Esophagus muscularis mucosa (tissue), 4 donors: Measurements from ENCODE around the gene FBXO36. TPM values are rescaled to one million over a fixed set of nuclear protein-coding genes. Genes with fewer than 3 reads are reported as not detected.

Experiments used
- DNase-seq: peaks from one replicate; pipeline ENCODE4 v3.0.0-alpha.2; 2017; ENCODE audit errors: extremely low spot score
- H3K27ac ChIP-seq, 4 donors: fragments of 200-600 bp; sonication (generic); replicated peaks in 1 of 4; 1 replicate in 3 of 4; 2 replicates in 1 of 4; pipeline ENCODE4 v1.5.1; 2016 to 2019; ENCODE audit warnings: mild to moderate bottlenecking in 1 of 4
- H3K27me3 ChIP-seq, 4 donors: fragments of 200-600 bp; sonication (generic); one replicate each; pipeline versions ENCODE4 v1.5.1 to v1.6.0; 2016 to 2019
- H3K36me3 ChIP-seq, 4 donors: fragments of 200-600 bp; sonication (generic); one replicate each; pipeline ENCODE4 v1.5.1; 2016 to 2019
- H3K4me1 ChIP-seq, 4 donors: fragments of 200-600 bp; sonication (generic); one replicate each; pipeline ENCODE4 v1.5.1; 2016 to 2019
- H3K4me3 ChIP-seq, 4 donors: fragments of 200-600 bp; sonication (generic); 1 replicate in 2 of 4; 2 replicates in 2 of 4; pipeline ENCODE4 v1.5.1; 2016 to 2019; ENCODE audit warnings: mild to moderate bottlenecking in 4 of 4, moderate library complexity in 1 of 4
- H3K9me3 ChIP-seq, 4 donors: fragments of 200-600 bp; sonication (generic); 1 replicate in 3 of 4; 2 replicates in 1 of 4; pipeline ENCODE4 v1.5.1; 2016 to 2019
- EP300 ChIP-seq: sonication (generic); formaldehyde crosslinking; IDR thresholded peaks from one replicate; pipeline ENCODE4 v1.6.1; 2017; ENCODE audit warnings: antibody characterized with exemption
- POLR2A ChIP-seq: fragments of 450-650 bp; IDR thresholded peaks from one replicate; pipeline ENCODE4 v1.6.1; 2017; ENCODE audit warnings: antibody characterized with exemption, moderate library complexity, mild to moderate bottlenecking, low read depth
- POLR2AphosphoS5 ChIP-seq, 2 donors: sonication (generic); formaldehyde crosslinking; IDR thresholded peaks; one replicate each; pipeline ENCODE4 v1.6.1; 2017; ENCODE audit warnings: antibody characterized with exemption in 2 of 2
- WGBS: methylation state at CpG from one replicate; pipeline ENCODE4 v1.1.5; 2018; 5-methylcytosine and 5-hydroxymethylcytosine counted together
- intact Hi-C: fragments of 100-400 bp; cut with DNase I; formaldehyde crosslinking; loops from one replicate; pipeline ENCODE4 v1.15.1; 2023
- total RNA-seq, 4 donors: library from RNA; depleted of rRNA; stranded (reverse); fragments of >200 nt; gene quantifications; one replicate each; pipeline versions ENCODE4 v1.1.0 to v1.2.1, GENCODE V29; 2016
- TF ChIP-seq, protein P1 (sequence below), 3 experiments: fragments of 200-600 bp in 2 of 3; fragments of 450-650 bp in 1 of 3; sonication (generic) in 2 of 3; IDR thresholded peaks; one replicate each; pipeline ENCODE4 v1.5.1; 2017 to 2019; ENCODE audit warnings: antibody characterized with exemption in 3 of 3, mild to moderate bottlenecking in 2 of 3, moderate library complexity in 1 of 3

Gene FBXO36
- total RNA-seq, 4 donors from 2014 or later: 1.6 to 2.8 (median 2.6) TPM

DNA sequence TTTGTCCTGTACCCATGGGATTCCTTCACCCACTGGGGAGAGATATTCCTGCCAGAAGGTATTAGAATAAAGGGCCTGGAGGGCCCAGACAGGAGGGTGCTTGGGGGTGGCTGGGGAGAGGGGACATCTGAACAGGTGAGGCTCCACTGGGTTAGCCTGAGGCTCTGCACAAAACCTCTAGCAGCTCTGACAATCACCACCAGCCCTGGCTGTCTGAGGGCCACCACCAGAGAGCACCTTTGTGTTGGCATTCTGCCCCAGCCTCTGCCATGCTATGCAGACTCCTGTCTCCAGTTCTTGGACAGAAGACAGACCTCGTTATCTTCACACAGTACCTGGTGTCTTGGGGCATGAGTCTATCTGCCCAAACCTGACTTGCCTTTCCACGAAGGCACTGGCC is 121.2 kb downstream of the FBXO36 start:
- H3K27me3 ChIP-seq: no peaks in the 10 kb centered on the region
- 100% methylated on average over 1 of the region's 2 CpGs for WGBS
- no peak overlapping the region for H3K4me3 ChIP-seq
- H3K36me3 ChIP-seq: peaks cover 0 to 19% (median 10%) of the 10 kb centered on the region in 4 donors
- intact Hi-C loops: no loop called here
- no peak for DNase-seq
- TF ChIP-seq, protein P1, sequence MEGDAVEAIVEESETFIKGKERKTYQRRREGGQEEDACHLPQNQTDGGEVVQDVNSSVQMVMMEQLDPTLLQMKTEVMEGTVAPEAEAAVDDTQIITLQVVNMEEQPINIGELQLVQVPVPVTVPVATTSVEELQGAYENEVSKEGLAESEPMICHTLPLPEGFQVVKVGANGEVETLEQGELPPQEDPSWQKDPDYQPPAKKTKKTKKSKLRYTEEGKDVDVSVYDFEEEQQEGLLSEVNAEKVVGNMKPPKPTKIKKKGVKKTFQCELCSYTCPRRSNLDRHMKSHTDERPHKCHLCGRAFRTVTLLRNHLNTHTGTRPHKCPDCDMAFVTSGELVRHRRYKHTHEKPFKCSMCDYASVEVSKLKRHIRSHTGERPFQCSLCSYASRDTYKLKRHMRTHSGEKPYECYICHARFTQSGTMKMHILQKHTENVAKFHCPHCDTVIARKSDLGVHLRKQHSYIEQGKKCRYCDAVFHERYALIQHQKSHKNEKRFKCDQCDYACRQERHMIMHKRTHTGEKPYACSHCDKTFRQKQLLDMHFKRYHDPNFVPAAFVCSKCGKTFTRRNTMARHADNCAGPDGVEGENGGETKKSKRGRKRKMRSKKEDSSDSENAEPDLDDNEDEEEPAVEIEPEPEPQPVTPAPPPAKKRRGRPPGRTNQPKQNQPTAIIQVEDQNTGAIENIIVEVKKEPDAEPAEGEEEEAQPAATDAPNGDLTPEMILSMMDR (IDR thresholded peaks at IDR 0.05): no peak
- no peak for TF ChIP-seq POLR2A
- TF ChIP-seq POLR2AphosphoS5 (IDR thresholded peaks at IDR 0.05): no peak
- no peak for TF ChIP-seq EP300
- no peaks in the 10 kb centered on the region for H3K9me3 ChIP-seq
- no peaks in the 10 kb centered on the region for H3K4me1 ChIP-seq
- no peak overlapping the region for H3K27ac ChIP-seq

DNA sequence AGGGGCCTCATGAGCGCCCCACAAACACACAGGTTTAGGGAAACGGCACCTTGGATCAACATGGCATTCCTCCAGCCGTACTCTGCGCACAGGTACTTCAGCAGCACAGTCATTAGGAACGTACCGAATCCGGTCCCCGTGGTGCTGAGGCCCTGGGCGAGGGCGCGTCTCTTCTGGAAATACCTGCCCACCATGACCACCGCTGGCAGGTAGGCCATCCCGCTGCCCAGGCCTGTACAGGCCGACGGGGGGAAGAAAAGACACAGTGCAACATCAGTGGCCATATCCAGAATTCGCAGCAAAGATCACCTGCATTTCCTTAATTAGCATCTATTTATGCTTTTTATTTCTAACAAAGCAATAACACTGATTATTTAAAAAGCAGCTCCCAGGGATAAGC is 124.2 kb downstream of the FBXO36 start:
- no peak overlapping the region for H3K4me3 ChIP-seq
- 97% methylated on average over 14 of the region's 16 CpGs for WGBS
- H3K9me3 ChIP-seq: no peaks in the 10 kb centered on the region
- H3K36me3 ChIP-seq: peaks cover 0 to 19% (median 10%) of the 10 kb centered on the region in 4 donors
- H3K4me1 ChIP-seq: no peaks in the 10 kb centered on the region
- H3K27me3 ChIP-seq: no peaks in the 10 kb centered on the region
- intact Hi-C loops: no loop called here
- TF ChIP-seq EP300 (no peak), POLR2A (no peak), POLR2AphosphoS5 (IDR thresholded peaks at IDR 0.05) (no peak)
- TF ChIP-seq, protein P1 (IDR thresholded peaks at IDR 0.05): no peak
- H3K27ac ChIP-seq: no peak overlapping the region
- DNase-seq: no peak

DNA sequence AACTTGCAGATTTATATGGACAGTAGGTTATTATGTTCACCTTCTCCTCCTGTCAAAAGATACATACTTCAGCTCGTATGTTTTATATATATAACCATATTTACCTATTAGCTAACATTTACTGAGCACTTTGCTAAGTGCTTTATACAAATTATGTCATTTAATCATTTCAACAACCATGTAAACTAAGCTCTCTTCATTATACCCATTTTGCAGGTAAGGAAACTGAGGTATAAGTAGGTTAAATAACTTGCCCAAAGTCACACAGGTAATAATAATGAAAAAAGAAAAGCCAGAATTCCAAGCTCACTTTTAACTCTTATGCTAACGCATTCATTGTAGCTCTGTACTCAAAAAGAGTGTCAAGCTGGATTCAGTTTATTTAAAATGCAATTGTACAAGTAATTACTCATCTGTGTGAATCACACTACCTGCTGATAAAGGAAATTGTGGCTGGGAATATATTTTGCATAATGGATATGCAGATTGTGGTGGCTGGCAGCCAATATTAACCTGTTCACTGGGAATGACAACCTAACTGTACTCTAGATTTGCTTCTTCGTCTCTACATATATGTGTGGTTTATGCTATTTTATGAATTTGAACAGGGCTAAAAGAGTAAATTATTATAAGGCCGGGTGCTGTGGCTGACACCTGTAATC is 125.8 kb downstream of the FBXO36 start:
- no peak overlapping the region for H3K27ac ChIP-seq
- no peaks in the 10 kb centered on the region for H3K9me3 ChIP-seq
- DNase-seq: no peak
- 88% methylated on average over 4 of the region's 4 CpGs for WGBS
- no peaks in the 10 kb centered on the region for H3K27me3 ChIP-seq
- TF ChIP-seq EP300: no peak
- TF ChIP-seq, protein P1 (IDR thresholded peaks at IDR 0.05): no peak
- TF ChIP-seq POLR2A: no peak
- TF ChIP-seq POLR2AphosphoS5 (IDR thresholded peaks at IDR 0.05): no peak
- peaks cover 0 to 19% (median 10%) of the 10 kb centered on the region in 4 donors for H3K36me3 ChIP-seq
- H3K4me3 ChIP-seq: no peak overlapping the region
- no peaks in the 10 kb centered on the region for H3K4me1 ChIP-seq
- intact Hi-C loops: no loop called here

DNA sequence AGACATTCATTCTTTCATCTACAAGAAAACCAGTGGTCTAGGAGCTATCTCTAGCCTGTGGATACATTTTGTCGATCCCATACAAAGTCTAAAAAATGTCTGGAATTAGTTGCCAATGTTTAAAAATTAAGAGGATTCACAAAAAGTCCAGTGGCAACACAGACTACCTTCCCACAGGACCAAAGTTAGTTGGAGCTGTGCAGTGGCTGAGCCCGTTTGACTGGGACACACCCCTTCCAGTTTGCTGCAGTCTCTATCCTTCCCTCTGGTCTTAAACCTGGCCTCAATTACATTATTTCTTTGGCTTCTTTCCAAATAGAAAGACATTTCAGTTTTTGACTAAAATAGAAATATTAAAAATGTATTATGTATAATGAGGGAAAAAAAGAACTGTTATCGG is 127.8 kb downstream of the FBXO36 start:
- H3K27ac ChIP-seq: no peak overlapping the region
- WGBS: 74% methylated on average over 3 of the region's 3 CpGs
- no peaks in the 10 kb centered on the region for H3K27me3 ChIP-seq
- peaks cover 0 to 16% (median 10%) of the 10 kb centered on the region in 4 donors for H3K36me3 ChIP-seq
- H3K9me3 ChIP-seq: no peaks in the 10 kb centered on the region
- DNase-seq: no peak
- no peak overlapping the region for H3K4me3 ChIP-seq
- peaks cover 0 to 9% (median 6%) of the 10 kb centered on the region in 4 donors for H3K4me1 ChIP-seq
- TF ChIP-seq EP300 (no peak), POLR2A (no peak), POLR2AphosphoS5 (IDR thresholded peaks at IDR 0.05) (no peak)
- TF ChIP-seq, protein P1 (IDR thresholded peaks at IDR 0.05): no peak
- intact Hi-C loops: no loop called here

DNA sequence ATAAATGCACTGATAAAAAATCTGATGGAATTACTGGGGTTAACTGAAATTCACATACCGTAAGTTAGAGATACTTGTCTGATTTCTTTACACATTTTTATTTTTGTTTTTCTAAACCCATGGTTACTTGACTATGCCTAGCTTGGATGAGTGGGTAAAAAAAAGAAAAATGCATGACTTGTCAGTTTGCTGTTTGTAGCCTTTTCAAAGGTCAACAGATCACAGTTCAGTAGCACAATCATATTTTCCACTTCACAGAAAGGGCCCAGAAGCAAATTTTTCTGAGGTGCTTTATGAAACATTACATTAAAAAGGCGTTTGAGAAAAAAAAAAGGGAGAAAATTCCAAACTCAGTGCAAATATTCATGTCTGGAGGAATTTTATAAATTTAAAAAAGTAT is 130.0 kb downstream of the FBXO36 start:
- peaks cover 0 to 9% (median 6%) of the 10 kb centered on the region in 4 donors for H3K4me1 ChIP-seq
- DNase-seq: no peak
- no peaks in the 10 kb centered on the region for H3K9me3 ChIP-seq
- no peaks in the 10 kb centered on the region for H3K27me3 ChIP-seq
- intact Hi-C loops: no loop called here
- WGBS: 62% methylated on average over 2 of the region's 2 CpGs
- no peak overlapping the region for H3K27ac ChIP-seq
- H3K4me3 ChIP-seq: no peak overlapping the region
- H3K36me3 ChIP-seq: no peaks in the 10 kb centered on the region
- TF ChIP-seq POLR2A: no peak
